Fibroblast of villous mesenchyme (primary cell): Measurements from ENCODE around the gene MCU. TPM values are rescaled to one million over a fixed set of nuclear protein-coding genes. Genes with fewer than 3 reads are reported as not detected.

Experiments used
- DNase-seq: peaks from one replicate; pipeline ENCODE4 v3.0.0-alpha.2; 2010; ENCODE audit warnings: low read depth
- H3K4me3 ChIP-seq: 2 replicates; pipeline ENCODE4 v1.5.1; 2011; ENCODE audit warnings: low read depth, mild to moderate bottlenecking, low read length
- total RNA-seq: library from RNA; depleted of rRNA; stranded (reverse); fragments of >200 nt; gene quantifications from 2 replicates; pipeline ENCODE4 v1.2.3, GENCODE V29; 2012
- TF ChIP-seq, protein P1 (sequence below): IDR thresholded peaks from 2 replicates; pipeline ENCODE4 v1.5.1; 2012; ENCODE audit warnings: low read depth, mild to moderate bottlenecking, low read length; ENCODE audit not compliant: insufficient read depth

Gene MCU
- total RNA-seq, 1 donor, result 41.9 TPM

DNA sequence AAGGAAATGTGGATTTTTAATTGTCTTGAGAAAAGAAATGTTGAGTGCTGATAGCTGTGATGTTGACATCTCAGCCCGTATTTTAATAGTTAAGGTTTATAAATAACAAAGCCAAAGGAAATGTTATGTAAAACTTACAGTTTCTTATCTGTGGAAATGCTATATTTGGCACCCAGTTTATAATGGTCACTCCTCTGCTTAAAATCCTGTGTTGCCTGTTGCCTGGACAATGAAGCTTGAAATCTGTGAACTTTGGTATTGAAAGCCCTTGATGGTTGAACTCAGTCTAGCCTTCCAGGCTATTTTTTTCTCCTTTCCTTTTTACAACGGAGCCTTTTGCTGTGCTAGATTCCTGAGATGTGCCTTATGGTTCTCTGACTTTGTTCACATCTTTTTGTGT lies 46.5 kb downstream of the MCU start:
- DNase-seq, result peak; percentile 33
- TF ChIP-seq, protein P1, sequence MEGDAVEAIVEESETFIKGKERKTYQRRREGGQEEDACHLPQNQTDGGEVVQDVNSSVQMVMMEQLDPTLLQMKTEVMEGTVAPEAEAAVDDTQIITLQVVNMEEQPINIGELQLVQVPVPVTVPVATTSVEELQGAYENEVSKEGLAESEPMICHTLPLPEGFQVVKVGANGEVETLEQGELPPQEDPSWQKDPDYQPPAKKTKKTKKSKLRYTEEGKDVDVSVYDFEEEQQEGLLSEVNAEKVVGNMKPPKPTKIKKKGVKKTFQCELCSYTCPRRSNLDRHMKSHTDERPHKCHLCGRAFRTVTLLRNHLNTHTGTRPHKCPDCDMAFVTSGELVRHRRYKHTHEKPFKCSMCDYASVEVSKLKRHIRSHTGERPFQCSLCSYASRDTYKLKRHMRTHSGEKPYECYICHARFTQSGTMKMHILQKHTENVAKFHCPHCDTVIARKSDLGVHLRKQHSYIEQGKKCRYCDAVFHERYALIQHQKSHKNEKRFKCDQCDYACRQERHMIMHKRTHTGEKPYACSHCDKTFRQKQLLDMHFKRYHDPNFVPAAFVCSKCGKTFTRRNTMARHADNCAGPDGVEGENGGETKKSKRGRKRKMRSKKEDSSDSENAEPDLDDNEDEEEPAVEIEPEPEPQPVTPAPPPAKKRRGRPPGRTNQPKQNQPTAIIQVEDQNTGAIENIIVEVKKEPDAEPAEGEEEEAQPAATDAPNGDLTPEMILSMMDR, result no peak

DNA sequence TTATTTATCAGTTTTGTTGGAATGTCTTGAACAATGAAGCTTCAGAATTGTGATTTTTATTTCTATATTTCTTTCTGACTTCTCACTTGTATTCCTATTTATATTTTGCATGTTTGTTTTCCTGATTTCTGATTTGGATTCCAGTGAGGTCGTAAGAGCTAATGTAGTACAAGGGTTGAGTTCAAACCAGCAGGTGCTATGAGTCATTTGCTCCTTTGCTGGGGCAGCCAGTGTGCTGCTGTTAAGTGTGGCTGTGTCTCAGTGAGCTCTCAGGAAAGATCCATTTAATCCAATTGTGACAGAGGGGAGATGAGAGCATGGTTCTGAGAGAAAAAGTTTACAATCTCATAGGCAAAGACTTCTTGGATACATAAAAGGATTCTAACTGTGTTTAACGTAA lies 48.6 kb downstream of the MCU start:
- TF ChIP-seq, protein P1, result no peak
- H3K4me3 ChIP-seq, result no peak overlapping the region
- DNase-seq, result peak; percentile 47

More for the DNA sequence above, 46.5 kb downstream of the MCU start:
- no peak overlapping the region for H3K4me3 ChIP-seq

DNA sequence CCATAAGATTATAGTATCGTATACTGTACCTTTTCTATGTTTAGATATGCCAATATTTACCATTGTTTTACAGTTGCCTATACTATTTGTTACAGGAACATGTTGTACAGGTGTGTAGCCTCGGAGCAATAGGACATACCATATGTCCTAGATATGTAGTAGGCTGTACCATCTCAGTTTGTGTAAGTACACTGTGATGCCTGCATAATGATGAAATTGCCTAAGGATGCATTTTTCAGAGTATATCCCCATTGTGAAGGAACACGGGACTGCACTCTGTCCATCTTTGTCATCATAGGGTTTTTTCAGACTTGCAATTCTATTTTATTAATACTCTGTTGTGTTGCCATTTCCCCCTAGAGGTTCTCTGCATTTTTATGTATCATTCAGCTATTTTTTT lies 50.1 kb downstream of the MCU start:
- DNase-seq, result no peak
- TF ChIP-seq, protein P1, result no peak
- H3K4me3 ChIP-seq, result no peak overlapping the region

DNA sequence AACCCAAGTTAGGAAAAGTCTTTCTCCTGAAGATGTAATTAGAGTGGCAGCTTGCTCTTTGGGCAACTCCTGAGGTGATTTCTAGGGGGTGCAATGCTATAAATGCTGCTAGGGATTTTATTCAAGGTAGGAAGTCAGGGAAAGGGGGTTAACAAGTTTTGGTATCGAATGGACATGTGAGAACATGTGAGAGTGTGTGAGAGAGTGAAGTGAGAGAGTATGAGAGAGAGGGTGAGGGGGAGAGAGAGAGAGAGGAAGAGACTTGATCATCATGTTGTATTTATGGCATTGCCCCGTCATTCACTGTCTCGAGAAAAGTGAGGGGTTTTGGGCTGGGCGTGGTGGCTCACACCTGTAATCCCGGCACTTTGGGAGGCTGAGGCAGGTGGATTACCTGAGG lies 50.9 kb downstream of the MCU start:
- TF ChIP-seq, protein P1, result no peak
- no peak overlapping the region for H3K4me3 ChIP-seq
- DNase-seq, result no peak

DNA sequence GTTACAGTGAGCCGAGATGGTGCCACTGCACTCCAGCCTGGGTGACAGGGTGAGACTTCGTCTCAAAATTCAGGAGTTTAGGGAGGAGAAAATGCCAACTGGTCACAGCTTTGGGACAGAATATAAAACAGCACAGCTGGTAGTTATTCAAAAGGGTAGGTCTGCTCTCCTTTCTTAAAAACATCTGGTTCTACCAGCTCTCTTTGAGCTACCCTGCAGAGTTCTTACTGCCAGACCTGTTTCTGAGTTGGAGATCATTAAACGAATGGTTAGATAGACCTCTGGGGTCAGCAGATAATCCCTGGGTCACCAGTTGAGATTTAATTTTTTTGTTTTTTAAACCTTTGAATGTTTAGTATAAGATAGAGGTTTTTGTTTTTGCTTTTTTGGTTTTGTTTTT lies 52.6 kb downstream of the MCU start:
- H3K4me3 ChIP-seq, result no peak overlapping the region
- TF ChIP-seq, protein P1, result no peak
- DNase-seq, result no peak

DNA sequence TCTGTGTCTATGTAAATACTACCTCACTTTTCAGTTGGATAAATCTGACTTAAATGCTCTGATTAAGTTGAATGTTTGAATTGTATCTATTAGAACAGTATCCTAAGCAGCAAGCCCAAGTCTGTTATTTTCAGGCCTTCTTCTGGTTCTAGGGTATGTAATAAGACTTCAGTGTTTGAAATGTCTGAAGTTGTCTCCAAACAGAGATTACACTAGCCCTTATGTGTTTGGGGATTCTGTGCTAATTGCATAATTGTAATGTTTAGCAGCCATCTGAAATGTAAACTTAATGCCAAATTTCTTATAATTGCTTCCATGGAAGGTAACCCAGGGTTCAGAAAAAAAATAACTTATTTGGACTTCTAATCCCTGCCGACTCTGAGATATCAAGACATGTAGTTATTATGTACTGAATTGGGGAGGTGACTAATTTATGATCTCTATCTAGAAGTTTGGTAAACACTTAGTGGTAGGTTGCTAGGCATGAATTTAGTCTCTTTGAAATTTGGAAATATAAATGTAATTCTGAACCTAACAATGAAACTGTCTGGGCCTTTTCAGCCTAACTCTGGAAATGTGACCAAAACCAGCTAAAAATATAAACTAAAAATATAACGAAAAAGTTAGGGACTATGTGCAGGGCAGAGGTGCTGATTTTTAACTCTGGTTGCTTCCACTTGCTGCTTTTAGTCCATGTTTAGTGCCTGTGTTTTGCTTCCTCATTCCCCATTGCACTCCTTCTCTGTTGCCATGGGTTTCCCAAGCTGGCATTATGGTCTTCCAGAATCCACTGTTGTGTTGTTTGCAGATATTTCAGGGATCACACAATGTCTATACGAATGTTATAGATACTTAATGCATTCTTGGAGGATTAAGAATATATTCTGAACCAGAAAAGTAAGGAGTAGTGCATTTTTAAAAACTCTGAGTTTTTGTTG lies 54.8 kb downstream of the MCU start:
- H3K4me3 ChIP-seq, result no peak overlapping the region
- TF ChIP-seq, protein P1, result no peak
- peak; percentile 40 for DNase-seq
